HS-5 (cell line): Measurements from ENCODE around the gene PFDN1.

Experiments
- DNase-seq: peaks from one replicate; pipeline ENCODE4 v3.0.0-alpha.2; 2012; ENCODE audit warnings: low read depth

Gene PFDN1

GRCh38 chr5:140259500-140259899 lies 43.4 kb downstream of the PFDN1 start:
- DNase-seq = no peak

- DNase-seq = no peak
These were observed 44.0 kb downstream of the PFDN1 start for GRCh38 chr5:140258873-140259272.

GRCh38 chr5:140258016-140258415 lies 44.9 kb downstream of the PFDN1 start:
- DNase-seq = peak; percentile 70

GRCh38 chr5:140256726-140257125 lies 46.2 kb downstream of the PFDN1 start:
- DNase-seq = no peak

- no peak for DNase-seq
These were observed 47.3 kb downstream of the PFDN1 start for GRCh38 chr5:140255460-140256157.

DNA sequence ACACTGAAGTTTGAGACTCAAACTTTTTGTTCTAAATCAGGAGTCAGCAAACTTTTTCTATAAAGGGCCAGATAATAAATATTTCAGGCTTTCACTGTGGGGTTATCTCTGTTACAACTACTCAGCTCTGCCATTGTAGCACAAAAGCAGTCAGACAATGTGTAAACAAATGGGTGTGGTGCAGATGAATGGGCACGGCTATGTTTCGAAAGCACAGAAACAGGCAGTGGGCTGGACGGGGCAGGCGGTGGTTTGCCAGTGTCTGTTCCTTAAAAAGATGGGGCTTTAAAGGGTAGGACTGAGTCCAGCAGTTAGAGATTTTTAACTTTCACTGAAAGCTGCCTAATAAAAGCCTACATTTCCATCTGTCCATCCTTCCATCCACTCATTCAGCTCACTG lies 48.9 kb downstream of the PFDN1 start:
- DNase-seq = no peak

- no peak for DNase-seq
These were observed 50.3 kb downstream of the PFDN1 start for GRCh38 chr5:140252470-140253126.

- peak; percentile 98 for DNase-seq
These were observed 51.4 kb downstream of the PFDN1 start for GRCh38 chr5:140251527-140251973.

DNA sequence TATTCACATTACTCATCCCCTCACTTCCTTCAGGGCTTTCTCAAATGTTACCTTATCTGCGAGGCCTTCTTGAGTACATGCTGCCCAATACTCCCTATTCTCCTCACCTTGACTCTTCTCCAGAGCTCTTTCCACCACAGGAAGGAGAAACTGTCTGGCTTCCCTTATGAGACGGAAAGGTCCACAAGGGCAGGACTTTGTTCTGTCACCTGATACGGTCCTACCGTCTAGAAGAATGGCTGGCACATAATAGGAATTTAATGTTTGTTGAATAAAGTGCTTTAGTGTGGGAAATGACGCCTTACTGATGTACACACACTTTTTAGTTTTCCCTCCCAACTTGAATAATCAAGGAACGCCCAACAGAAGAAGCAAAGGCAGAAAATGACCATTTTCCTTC lies 52.5 kb downstream of the PFDN1 start:
- DNase-seq = no peak

- no peak for DNase-seq
These were observed 53.4 kb downstream of the PFDN1 start for GRCh38 chr5:140249536-140249935.

- no peak for DNase-seq
These were observed 54.5 kb downstream of the PFDN1 start for GRCh38 chr5:140248414-140248813.

DNA sequence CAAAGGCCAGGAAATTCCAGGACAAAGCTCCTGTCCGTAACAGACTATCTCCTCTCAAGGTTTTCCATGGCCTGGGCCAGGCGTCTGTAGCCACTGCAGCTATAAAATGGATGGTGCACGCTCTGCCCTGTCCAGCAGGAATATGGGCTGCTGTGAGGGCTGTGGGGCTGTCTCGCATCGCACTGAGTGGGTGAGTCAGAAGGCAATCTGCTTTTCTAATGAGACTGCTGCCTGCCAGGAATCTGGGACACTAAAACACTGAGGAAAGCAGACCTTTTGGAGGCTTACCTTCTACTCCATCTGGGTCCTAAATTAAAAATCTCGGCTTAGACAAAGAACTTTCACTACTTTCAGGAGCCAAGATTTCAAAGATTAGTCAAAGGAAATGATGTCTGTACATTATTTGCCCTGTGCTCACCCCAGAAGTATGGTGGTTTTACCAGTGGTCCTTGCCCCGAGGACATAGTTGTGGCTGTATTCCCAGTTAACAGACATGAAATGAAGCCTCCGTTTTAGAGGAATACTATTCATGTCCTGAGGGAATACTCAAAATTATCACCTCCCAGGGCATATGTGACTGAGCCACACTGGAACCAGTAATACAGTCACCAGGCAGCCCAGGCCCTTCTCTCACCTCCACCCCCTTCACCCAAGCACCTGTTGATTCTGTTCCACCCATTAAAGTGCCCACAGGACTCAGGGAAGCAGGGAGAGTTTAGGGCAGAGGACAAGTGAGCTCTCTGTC lies 56.4 kb downstream of the PFDN1 start:
- DNase-seq = no peak

GRCh38 chr5:140245926-140246325 lies 57.0 kb downstream of the PFDN1 start:
- no peak for DNase-seq

DNA sequence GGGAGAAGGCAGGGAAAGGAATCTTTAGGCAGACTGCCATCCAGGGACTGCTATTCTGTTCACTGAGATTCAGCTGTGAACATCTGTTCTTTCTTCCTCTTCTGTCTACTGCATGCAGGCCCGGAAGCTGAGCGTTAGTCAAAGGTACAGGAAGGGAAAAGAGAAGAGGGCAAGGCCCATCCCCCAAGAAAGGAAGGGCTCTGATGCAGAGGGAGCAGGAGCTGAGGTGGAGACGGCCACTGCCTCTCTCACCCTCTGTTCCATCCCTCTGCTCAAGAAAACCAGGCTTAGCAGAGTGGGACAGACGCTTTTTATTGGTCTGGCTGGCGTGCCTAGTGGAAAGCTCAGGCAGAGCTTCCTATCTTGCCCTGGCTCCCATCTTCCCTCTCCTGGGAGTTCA lies 57.6 kb downstream of the PFDN1 start:
- no peak for DNase-seq

DNA sequence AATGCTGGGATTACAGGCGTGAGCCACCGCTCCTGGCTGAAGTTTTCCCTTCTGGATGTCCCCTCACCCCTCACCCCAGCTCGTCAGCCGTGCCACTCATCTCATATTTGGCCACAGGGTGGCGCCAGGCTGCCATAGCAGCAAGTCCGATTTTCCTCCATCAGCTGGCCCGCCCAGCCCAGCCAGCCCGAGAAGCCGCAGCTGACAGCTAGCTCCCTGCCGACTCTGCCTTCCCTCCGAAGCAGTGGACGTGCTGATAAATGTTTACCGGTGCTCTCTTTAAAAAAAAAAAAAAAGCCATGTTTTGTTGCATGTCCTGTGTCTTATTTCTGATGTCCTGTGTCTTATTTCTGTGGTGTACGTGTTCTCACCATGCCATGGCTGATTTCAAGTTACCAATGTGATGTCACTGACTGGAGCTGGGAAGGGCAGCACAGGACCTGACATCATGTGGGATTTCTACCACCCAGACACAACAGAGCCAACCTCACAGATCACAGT lies 58.3 kb downstream of the PFDN1 start:
- DNase-seq = no peak

DNA sequence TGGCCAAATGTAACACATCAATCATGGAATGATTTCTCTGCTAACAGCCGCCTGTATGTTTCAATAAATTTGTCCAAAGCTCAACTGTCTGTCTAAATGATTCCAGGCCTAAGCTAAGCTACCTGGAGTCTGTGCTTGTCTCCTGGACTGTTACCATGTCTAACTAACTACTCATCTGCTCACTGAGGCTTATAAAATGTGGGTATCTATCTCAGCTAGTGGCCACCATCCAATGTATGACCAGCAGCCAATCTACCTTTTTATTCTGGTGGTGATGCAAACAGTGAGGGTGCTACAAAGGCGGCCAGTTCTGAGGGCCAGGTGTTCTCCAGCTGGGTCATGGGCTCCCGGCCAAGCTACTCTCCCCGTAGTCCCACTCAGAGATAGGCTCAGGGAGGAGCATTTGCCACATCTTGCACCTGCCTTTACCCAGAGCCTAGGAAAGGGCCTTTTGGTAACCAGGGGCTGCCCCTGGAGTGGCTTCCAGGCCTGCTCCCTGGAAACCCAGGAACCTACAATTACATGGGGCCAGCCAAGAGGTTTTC lies 59.1 kb downstream of the PFDN1 start:
- no peak for DNase-seq

DNA sequence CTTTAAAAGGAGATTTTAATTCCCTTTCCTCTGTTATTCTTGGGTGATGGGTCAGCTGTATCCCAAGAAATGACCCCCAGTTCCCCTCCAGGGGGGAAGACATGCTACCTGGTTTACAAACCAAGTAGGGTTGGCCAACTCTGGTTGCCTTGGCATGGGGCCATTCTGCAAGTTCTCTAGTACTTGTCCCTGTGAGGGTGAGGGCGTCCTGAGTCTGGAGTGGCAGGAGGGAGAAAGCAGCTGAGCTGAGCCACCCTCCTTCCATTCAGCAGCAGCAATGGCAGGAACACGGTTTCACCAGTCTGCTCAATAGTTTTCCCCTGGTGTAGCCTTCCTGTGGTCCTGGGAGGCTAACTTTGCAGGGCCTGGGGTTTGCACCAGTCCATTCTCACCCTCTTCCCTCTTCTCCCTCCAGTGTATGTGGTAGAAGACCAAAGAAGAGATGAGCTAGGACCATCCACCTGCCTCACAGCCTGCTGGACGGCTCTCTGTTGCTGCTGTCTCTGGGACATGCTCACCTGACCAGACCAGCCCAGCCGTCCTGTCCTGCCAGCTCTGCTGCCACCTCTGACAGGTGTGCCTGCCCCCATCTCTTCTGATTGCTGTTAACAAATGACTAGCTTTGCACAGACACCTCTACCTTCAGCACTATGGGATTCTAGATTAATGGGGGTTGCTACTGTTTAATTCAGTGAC lies 59.9 kb downstream of the PFDN1 start:
- DNase-seq = no peak

DNA sequence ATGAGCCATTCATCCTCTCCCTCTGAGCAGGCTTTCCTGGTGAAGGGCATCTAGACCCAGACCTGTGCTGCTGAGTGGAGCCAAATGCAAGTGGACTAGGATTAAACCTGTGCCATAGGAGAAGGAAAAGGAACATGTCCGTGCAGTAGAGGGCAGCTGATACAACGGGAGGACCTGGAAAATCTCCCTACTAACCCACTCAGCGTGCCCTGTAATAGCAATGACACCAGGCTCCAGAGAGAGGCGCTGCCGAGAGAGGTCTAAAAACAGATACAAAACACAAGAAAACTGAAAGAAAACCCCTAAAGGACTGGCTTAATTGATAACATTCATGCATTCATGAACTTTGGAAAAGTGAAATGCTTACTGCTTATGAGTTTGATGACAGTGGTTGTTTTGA lies 60.8 kb downstream of the PFDN1 start:
- no peak for DNase-seq

DNA sequence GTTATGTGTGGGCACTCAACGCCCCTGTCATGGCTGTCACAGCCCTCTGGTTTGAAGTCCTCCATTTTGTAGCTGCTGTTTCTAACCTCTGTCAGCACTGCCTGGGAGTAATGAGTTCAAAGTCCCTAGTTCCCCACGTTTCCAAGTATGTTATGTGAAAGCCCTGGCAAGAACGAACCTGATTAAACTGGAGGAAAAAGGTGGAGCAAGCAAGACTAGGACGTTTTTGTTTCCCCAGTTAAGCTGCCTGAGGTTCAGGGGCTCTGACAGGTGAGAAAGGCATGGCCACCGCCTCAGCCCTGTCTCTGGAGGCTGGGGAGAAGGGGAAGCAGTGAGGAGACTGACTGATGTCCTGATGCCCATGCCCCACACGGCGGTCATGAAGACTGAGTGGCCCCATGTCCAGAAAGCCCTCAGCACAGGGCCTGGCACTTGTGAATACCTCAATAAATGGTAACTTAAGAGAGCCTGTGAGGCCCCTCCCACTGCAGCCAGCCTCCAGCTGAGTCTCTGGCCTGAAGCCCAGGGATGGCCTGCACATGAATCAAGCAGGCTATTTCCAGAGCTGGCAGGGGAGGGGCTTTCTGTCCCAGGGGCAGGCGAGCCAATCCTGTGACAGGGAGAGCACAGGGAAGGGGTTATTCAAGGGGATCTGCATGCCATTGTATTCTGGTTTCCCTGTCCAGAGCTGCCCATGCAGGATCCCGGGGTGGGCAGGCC lies 61.8 kb downstream of the PFDN1 start:
- peak; percentile 64 for DNase-seq

DNA sequence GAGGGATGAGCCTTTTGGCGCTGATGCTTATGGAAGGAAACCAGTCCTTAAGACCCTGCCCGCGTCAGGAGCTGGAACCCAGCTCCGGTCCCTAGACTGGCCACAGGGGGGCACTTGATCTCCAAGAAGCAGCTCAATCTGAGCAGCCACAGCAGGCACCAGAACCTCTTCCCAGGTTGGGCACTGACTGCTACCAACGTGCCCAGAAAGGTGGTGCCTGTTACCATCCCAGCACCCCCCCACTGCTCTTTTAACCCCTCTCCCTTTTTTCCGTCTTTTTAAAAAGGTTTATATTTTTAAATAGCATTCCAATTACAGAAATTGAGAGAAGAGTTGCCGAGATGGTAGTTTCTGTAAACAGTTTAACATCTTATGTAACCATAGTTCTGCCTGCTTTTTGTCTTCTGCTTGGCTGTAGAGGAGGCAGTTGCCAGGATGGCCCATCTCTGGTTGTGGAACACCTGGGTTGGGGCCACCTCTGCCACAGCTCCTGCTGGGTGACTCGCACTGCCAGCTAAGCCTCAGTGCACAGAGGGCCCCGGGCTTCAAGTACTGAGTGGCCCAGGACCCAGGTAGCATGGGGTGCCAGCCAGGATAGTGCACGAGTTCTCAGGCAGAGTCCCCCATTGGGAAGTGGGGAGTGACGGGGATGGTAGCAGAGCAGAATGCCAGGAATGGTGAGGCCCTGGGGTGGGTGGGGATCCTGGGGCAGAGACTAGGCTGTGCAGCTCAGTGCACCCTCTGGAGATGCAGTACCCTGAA lies 62.8 kb downstream of the PFDN1 start:
- DNase-seq = no peak

- DNase-seq = no peak
These were observed 63.4 kb downstream of the PFDN1 start for GRCh38 chr5:140239461-140239860.
